ENCODE data around the gene PTPRS.

DNA sequence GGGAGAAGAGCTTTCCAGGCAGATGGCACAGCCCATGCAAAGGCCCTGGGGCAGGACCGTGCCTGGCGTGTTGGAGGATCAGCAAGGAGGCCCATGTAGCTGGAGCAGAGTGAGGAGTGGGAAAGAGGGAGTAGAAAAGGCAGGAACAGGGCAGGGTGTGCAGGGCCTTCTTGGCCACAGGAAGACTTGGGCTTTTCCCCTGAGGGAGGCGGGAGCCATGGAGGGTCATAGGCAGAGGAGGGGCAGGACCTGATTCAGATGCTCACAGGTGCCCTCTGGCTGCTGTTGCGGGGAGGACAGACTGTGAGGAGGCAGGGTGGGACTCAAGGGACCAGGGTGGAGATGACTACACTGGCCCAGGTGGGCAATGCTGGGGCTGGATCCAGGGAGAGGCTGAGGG is 13.8 kb upstream of the PTPRS start:
- TF ChIP-seq TAF1 (IDR thresholded peaks at IDR 0.05; ENCODE audit: borderline replicate concordance, insufficient read depth, low read length) (no peak), POLR2AphosphoS5 (IDR thresholded peaks at IDR 0.05; ENCODE audit: low read depth, low read length) (no peak)
- TF ChIP-seq, protein P1, sequence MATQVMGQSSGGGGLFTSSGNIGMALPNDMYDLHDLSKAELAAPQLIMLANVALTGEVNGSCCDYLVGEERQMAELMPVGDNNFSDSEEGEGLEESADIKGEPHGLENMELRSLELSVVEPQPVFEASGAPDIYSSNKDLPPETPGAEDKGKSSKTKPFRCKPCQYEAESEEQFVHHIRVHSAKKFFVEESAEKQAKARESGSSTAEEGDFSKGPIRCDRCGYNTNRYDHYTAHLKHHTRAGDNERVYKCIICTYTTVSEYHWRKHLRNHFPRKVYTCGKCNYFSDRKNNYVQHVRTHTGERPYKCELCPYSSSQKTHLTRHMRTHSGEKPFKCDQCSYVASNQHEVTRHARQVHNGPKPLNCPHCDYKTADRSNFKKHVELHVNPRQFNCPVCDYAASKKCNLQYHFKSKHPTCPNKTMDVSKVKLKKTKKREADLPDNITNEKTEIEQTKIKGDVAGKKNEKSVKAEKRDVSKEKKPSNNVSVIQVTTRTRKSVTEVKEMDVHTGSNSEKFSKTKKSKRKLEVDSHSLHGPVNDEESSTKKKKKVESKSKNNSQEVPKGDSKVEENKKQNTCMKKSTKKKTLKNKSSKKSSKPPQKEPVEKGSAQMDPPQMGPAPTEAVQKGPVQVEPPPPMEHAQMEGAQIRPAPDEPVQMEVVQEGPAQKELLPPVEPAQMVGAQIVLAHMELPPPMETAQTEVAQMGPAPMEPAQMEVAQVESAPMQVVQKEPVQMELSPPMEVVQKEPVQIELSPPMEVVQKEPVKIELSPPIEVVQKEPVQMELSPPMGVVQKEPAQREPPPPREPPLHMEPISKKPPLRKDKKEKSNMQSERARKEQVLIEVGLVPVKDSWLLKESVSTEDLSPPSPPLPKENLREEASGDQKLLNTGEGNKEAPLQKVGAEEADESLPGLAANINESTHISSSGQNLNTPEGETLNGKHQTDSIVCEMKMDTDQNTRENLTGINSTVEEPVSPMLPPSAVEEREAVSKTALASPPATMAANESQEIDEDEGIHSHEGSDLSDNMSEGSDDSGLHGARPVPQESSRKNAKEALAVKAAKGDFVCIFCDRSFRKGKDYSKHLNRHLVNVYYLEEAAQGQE (IDR thresholded peaks at IDR 0.05; ENCODE audit: insufficient read depth in 1 of 2, low read depth in 2 of 2, low read length in 2 of 2), result no peak

Data from PFSK-1 (cell line).